ENCODE data around the gene ZNF236.

ZNF236 gene

GRCh38 chr18:76991021-76991688 is 168.8 kb downstream of the ZNF236 start:
- TF ChIP-seq SIN3A (IDR thresholded peaks at IDR 0.05; ENCODE audit: borderline replicate concordance, insufficient read depth, low read length) (no peak), POLR2AphosphoS5 (IDR thresholded peaks at IDR 0.05; ENCODE audit: low read depth, low read length) (no peak), REST (IDR thresholded peaks at IDR 0.05; ENCODE audit: insufficient read depth in 1 of 2, low read depth in 2 of 2, low read length in 2 of 2) (no peak), FOXP2 (optimal IDR thresholded peaks at IDR 0.05; ENCODE audit: borderline replicate concordance, extremely low read depth, extremely low read length, insufficient read depth) (no peak), TAF1 (IDR thresholded peaks at IDR 0.05; ENCODE audit: borderline replicate concordance, insufficient read depth, low read length) (no peak)

GRCh38 chr18:76992226-76993084 is 170.1 kb downstream of the ZNF236 start:
- TF ChIP-seq POLR2AphosphoS5 (IDR thresholded peaks at IDR 0.05; ENCODE audit: low read depth, low read length) (no peak), SIN3A (IDR thresholded peaks at IDR 0.05; ENCODE audit: borderline replicate concordance, insufficient read depth, low read length) (no peak), REST (IDR thresholded peaks at IDR 0.05; ENCODE audit: insufficient read depth in 1 of 2, low read depth in 2 of 2, low read length in 2 of 2) (no peak), TAF1 (IDR thresholded peaks at IDR 0.05; ENCODE audit: borderline replicate concordance, insufficient read depth, low read length) (no peak), FOXP2 (optimal IDR thresholded peaks at IDR 0.05; ENCODE audit: borderline replicate concordance, extremely low read depth, extremely low read length, insufficient read depth) (no peak)

- no peak for TF ChIP-seq SIN3A (IDR thresholded peaks at IDR 0.05; ENCODE audit: borderline replicate concordance, insufficient read depth, low read length)
- TF ChIP-seq POLR2AphosphoS5 (IDR thresholded peaks at IDR 0.05; ENCODE audit: low read depth, low read length), result no peak
- TF ChIP-seq FOXP2 (optimal IDR thresholded peaks at IDR 0.05; ENCODE audit: borderline replicate concordance, extremely low read depth, extremely low read length, insufficient read depth), result no peak
- no peak for TF ChIP-seq REST (IDR thresholded peaks at IDR 0.05; ENCODE audit: insufficient read depth in 1 of 2, low read depth in 2 of 2, low read length in 2 of 2)
- no peak for TF ChIP-seq TAF1 (IDR thresholded peaks at IDR 0.05; ENCODE audit: borderline replicate concordance, insufficient read depth, low read length)
Observed at GRCh38 chr18:76993085-76993382, 170.7 kb downstream of the ZNF236 start.

- no peak for TF ChIP-seq FOXP2 (optimal IDR thresholded peaks at IDR 0.05; ENCODE audit: borderline replicate concordance, extremely low read depth, extremely low read length, insufficient read depth)
- TF ChIP-seq SIN3A (IDR thresholded peaks at IDR 0.05; ENCODE audit: borderline replicate concordance, insufficient read depth, low read length), result no peak
- no peak for TF ChIP-seq POLR2AphosphoS5 (IDR thresholded peaks at IDR 0.05; ENCODE audit: low read depth, low read length)
- no peak for TF ChIP-seq REST (IDR thresholded peaks at IDR 0.05; ENCODE audit: insufficient read depth in 1 of 2, low read depth in 2 of 2, low read length in 2 of 2)
- TF ChIP-seq TAF1 (IDR thresholded peaks at IDR 0.05; ENCODE audit: borderline replicate concordance, insufficient read depth, low read length), result no peak
Observed at GRCh38 chr18:76993573-76993972, 171.2 kb downstream of the ZNF236 start.
